C4-2B (cell line): ENCODE data around the gene GARIN3.

ENCODE experiments used
- CTCF ChIP-seq: fragments of 450-650 bp; conservative IDR thresholded peaks from 2 replicates; pipeline ENCODE4 v1.5.1; 2017; ENCODE audit warnings: mild to moderate bottlenecking
- ZFX ChIP-seq: fragments of 450-650 bp; IDR thresholded peaks from 2 replicates; pipeline ENCODE4 v1.6.1; 2017

GRCh38 chr5:157166214-157167213 lies at the start of gene GARIN3:
- TF ChIP-seq CTCF (no peak), ZFX (no peak)
